ENCODE data around the gene OR1D2.
"Not testable (repeated sequence)": the region's sequence is repeated elsewhere in the genome, so short reads cannot be mapped to it uniquely, and the experiment has no call there.

Gene OR1D2

GRCh38 chr17:3062824-3063377 is 41.3 kb downstream of the OR1D2 start:
- not testable (repeated sequence) for H3K4me1 ChIP-seq (ENCODE audit: low read length); H2AFZ ChIP-seq (ENCODE audit: low read length); H4K20me1 ChIP-seq (ENCODE audit: insufficient read depth, low read length); H3K27ac ChIP-seq (ENCODE audit: low read length); H3K4me3 ChIP-seq (ENCODE audit: low read length); H3K9ac ChIP-seq (ENCODE audit: low read length); H3K79me2 ChIP-seq (ENCODE audit: low read length); H3K36me3 ChIP-seq (replicated peaks; ENCODE audit: insufficient read depth, low read length); H3K4me2 ChIP-seq (ENCODE audit: low read depth, low read length); DNase-seq; H3K9me2 ChIP-seq (replicated peaks; ENCODE audit: insufficient read depth, low read length); H3K9me3 ChIP-seq (replicated peaks; ENCODE audit: insufficient read depth, low read length); H3K27me3 ChIP-seq (replicated peaks; ENCODE audit: insufficient read depth, low read length); H3F3A ChIP-seq (ENCODE audit: insufficient read depth, low read length)

- H3F3A ChIP-seq (ENCODE audit: insufficient read depth, low read length); H3K36me3 ChIP-seq (replicated peaks; ENCODE audit: insufficient read depth, low read length); H4K20me1 ChIP-seq (ENCODE audit: insufficient read depth, low read length): not testable (repeated sequence)
Observed at GRCh38 chr17:3054868-3055267, 49.4 kb downstream of the OR1D2 start.

GRCh38 chr17:3049705-3050295 is 54.4 kb downstream of the OR1D2 start:
- Histone ChIP-seq H3K27ac (ENCODE audit: low read length) (no peak overlapping the region), H4K20me1 (ENCODE audit: insufficient read depth, low read length) (no peaks in the 10 kb centered on the region), H3K9me3 (replicated peaks; ENCODE audit: insufficient read depth, low read length) (no peaks in the 10 kb centered on the region), H3K4me1 (ENCODE audit: low read length) (no peaks in the 10 kb centered on the region), H2AFZ (ENCODE audit: low read length) (peak overlapping the region; percentile 98; the same call in 1 of the 2 replicates), H3K4me2 (ENCODE audit: low read depth, low read length) (no peak overlapping the region), H3K9me2 (replicated peaks; ENCODE audit: insufficient read depth, low read length) (no peaks in the 10 kb centered on the region), H3K9ac (ENCODE audit: low read length) (no peak overlapping the region), H3F3A (ENCODE audit: insufficient read depth, low read length) (no peaks in the 10 kb centered on the region), H3K36me3 (replicated peaks; ENCODE audit: insufficient read depth, low read length) (no peaks in the 10 kb centered on the region), H3K4me3 (ENCODE audit: low read length) (peak overlapping the region; percentile 75; the same call in 1 of the 2 replicates), H3K27me3 (replicated peaks; ENCODE audit: insufficient read depth, low read length) (peaks cover 11% of the 10 kb centered on the region), H3K79me2 (ENCODE audit: low read length) (no peaks in the 10 kb centered on the region)
- TF ChIP-seq EZH2phosphoT487 (IDR thresholded peaks at IDR 0.05; ENCODE audit: low read length) (no peak), CTCF (IDR thresholded peaks at IDR 0.05; ENCODE audit: low read length) (no peak), EZH2 (optimal IDR thresholded peaks at IDR 0.05; ENCODE audit: low read depth, low read length) (no peak)
- DNase-seq: no peak

More at GRCh38 chr17:3054868-3055267, 49.4 kb downstream of the OR1D2 start:
- not testable (repeated sequence) for H3K4me1 ChIP-seq (ENCODE audit: low read length); H2AFZ ChIP-seq (ENCODE audit: low read length); H3K4me2 ChIP-seq (ENCODE audit: low read depth, low read length); H3K27me3 ChIP-seq (replicated peaks; ENCODE audit: insufficient read depth, low read length); H3K9me3 ChIP-seq (replicated peaks; ENCODE audit: insufficient read depth, low read length); H3K79me2 ChIP-seq (ENCODE audit: low read length); H3K9ac ChIP-seq (ENCODE audit: low read length); H3K9me2 ChIP-seq (replicated peaks; ENCODE audit: insufficient read depth, low read length); H3K27ac ChIP-seq (ENCODE audit: low read length); DNase-seq; H3K4me3 ChIP-seq (ENCODE audit: low read length)

GRCh38 chr17:3048727-3049471 is 55.3 kb downstream of the OR1D2 start:
- Histone ChIP-seq H4K20me1 (ENCODE audit: insufficient read depth, low read length) (no peaks in the 10 kb centered on the region), H3K4me3 (ENCODE audit: low read length) (peak overlapping the region; percentile 75), H3K27ac (ENCODE audit: low read length) (no peak overlapping the region), H2AFZ (ENCODE audit: low read length) (peak overlapping the region; percentile 98), H3K79me2 (ENCODE audit: low read length) (no peaks in the 10 kb centered on the region), H3F3A (ENCODE audit: insufficient read depth, low read length) (no peaks in the 10 kb centered on the region), H3K4me2 (ENCODE audit: low read depth, low read length) (peak overlapping the region; percentile 88), H3K4me1 (ENCODE audit: low read length) (no peaks in the 10 kb centered on the region), H3K27me3 (replicated peaks; ENCODE audit: insufficient read depth, low read length) (peaks cover 18% of the 10 kb centered on the region), H3K9me3 (replicated peaks; ENCODE audit: insufficient read depth, low read length) (no peaks in the 10 kb centered on the region), H3K36me3 (replicated peaks; ENCODE audit: insufficient read depth, low read length) (no peaks in the 10 kb centered on the region), H3K9ac (ENCODE audit: low read length) (peak overlapping the region; percentile 55; the same call in 1 of the 2 replicates), H3K9me2 (replicated peaks; ENCODE audit: insufficient read depth, low read length) (no peaks in the 10 kb centered on the region)
- TF ChIP-seq CTCF (IDR thresholded peaks at IDR 0.05; ENCODE audit: low read length) (peak; percentile 84), EZH2 (optimal IDR thresholded peaks at IDR 0.05; ENCODE audit: low read depth, low read length) (no peak)
- peak; percentile 99 for DNase-seq

Data from MM.1S (cell line).